ENCODE measurements around the gene MAP3K6.
A peak's percentile ranks its signal among the peaks of the same experiment; 100 is the strongest.
"Not testable (repeated sequence)": the region's sequence is repeated elsewhere in the genome, so short reads cannot be mapped to it uniquely, and the experiment has no call there.

Gene MAP3K6

DNA sequence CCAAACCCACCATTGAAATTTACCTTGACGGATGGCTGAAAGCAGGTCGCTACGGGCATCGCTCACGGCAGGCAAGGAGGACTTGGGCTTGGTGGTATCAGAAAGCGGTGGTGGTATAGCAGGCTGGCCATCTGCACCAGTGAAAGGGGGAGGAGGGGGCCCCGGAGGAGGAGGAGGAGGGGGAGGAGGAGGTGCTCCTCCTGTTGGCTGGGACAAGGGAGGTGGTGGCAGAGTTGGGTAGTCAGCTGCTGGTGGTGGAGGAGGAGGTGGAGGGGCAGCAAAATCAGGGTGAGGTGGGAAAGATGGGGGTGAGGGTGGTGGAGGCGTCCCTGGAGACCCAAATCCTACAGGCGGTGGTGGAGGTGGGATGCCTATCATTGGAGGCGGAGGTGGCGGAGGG lies 42.9 kb upstream of the MAP3K6 start:
- in situ Hi-C loops (cut with HindIII; ENCODE audit: low sequenced_read_pairs), result loop anchor here (5.0 kb wide), 1 partner anchor 208 kb away; no protein-coding TSS in a partner anchor
- TF ChIP-seq, protein P1, sequence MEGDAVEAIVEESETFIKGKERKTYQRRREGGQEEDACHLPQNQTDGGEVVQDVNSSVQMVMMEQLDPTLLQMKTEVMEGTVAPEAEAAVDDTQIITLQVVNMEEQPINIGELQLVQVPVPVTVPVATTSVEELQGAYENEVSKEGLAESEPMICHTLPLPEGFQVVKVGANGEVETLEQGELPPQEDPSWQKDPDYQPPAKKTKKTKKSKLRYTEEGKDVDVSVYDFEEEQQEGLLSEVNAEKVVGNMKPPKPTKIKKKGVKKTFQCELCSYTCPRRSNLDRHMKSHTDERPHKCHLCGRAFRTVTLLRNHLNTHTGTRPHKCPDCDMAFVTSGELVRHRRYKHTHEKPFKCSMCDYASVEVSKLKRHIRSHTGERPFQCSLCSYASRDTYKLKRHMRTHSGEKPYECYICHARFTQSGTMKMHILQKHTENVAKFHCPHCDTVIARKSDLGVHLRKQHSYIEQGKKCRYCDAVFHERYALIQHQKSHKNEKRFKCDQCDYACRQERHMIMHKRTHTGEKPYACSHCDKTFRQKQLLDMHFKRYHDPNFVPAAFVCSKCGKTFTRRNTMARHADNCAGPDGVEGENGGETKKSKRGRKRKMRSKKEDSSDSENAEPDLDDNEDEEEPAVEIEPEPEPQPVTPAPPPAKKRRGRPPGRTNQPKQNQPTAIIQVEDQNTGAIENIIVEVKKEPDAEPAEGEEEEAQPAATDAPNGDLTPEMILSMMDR (IDR thresholded peaks at IDR 0.05; ENCODE audit: low read depth, low read length, missing control alignments), result no peak

DNA sequence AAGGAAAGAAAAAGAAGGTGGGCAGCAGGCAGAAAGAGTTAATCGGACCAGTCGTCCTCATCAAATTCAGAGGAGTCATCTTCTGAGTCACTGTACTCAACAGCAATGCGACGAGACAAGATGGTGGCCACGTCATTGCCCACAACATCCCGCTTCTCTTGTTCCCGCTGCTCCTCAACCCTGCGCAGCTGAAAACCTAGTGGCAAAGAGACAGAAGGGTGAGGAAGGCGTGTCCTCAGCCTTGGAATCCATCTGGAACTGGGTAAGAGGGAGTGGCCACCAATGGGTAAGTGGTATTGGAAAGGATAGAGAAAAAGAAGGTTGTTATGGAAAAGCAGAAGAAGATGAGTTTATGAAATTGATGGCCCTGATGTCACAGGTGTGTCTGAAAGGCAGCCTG lies 41.4 kb upstream of the MAP3K6 start:
- TF ChIP-seq, protein P1 (IDR thresholded peaks at IDR 0.05; ENCODE audit: low read depth, low read length, missing control alignments), result no peak
- no peak for DNase-seq (ENCODE audit: low read depth)
- in situ Hi-C loops (cut with HindIII; ENCODE audit: low sequenced_read_pairs), result no loop called here
- H3K4me3 ChIP-seq (ENCODE audit: low read depth, low read length), result no peak overlapping the region

More for the DNA sequence above, 42.9 kb upstream of the MAP3K6 start:
- DNase-seq (ENCODE audit: low read depth), result no peak
- H3K4me3 ChIP-seq (ENCODE audit: low read depth, low read length), result no peak overlapping the region

DNA sequence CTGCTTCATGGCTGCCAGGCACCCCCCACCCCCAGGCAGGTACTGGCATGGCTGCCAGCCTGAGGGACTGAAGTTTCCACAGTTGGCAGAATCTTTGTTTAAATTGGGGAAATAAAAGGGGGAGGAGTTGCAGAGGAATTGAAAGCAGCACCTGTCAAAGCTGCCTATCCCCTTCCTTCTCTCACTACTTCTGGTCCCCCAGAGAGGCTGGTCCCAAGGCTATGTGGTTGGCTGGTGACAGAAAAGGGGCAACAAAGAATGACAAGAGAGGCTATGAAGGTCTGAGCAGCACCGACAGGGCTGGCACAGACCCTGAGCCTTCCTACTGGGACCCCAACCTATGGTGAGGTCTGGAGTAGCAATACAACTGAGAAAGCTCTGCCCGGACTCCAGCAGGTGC lies 40.0 kb upstream of the MAP3K6 start:
- H3K4me3 ChIP-seq (ENCODE audit: low read depth, low read length); in situ Hi-C loops (cut with HindIII; ENCODE audit: low sequenced_read_pairs); DNase-seq (ENCODE audit: low read depth): not testable (repeated sequence)

DNA sequence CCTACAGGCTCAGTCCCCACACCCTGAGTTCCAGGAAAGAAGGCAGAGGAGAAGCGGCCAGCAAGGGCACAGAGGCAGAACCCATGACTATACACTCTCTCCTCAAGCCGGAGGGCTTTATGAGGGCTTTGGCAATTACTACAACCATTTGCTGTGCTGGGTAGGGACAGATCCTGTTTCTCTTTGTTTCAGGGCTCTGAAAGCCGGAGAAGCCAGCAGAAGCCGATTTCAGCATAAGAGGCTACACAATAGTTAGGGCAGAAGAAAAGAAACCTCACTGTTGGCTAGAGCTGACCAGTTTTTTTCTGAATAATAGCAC lies 39.6 kb upstream of the MAP3K6 start:
- in situ Hi-C loops (cut with HindIII; ENCODE audit: low sequenced_read_pairs), result no loop called here
- no peak for DNase-seq (ENCODE audit: low read depth)
- TF ChIP-seq, protein P1 (IDR thresholded peaks at IDR 0.05; ENCODE audit: low read depth, low read length, missing control alignments), result no peak
- H3K4me3 ChIP-seq (ENCODE audit: low read depth, low read length), result no peak overlapping the region

DNA sequence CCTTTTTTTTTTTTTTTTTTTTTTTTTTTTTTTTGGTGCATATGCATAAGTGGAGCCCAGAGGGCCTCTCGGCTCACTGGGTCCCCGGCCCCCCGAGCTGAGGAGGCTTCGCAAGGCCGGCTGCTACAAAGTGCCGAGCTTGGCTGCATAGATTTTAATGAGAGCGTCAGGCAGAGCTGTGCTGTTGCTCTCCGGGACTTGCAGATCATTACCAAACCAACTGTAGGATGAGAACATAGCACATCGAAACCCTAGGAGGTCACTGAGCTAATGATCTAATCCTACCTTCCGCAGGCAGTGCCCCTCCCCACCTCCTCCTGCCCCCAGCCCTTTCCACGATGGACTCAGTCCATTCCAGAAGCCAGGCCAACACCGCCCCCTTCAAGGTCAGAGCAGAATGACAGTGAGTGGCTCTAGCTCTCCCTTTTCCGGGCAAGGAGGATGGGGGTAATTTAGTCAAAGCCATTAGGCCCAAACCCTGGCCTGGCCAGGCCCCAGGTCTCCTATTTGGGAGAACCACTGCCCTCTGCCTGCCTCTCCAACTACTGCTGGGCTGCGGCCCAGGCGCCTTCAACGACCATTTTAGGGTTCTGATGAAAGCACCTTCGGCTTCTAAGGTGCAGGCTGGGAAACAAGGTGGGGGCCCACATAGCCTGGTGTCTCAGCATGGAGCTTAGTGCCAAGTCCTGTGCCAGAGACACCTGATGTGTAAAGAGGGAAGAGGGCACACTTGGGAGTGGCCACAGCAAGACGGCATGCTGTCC lies 39.0 kb upstream of the MAP3K6 start:
- DNase-seq (ENCODE audit: low read depth); in situ Hi-C loops (cut with HindIII; ENCODE audit: low sequenced_read_pairs); H3K4me3 ChIP-seq (ENCODE audit: low read depth, low read length): not testable (repeated sequence)
- TF ChIP-seq, protein P1 (IDR thresholded peaks at IDR 0.05; ENCODE audit: low read depth, low read length, missing control alignments), result peak; percentile 18

DNA sequence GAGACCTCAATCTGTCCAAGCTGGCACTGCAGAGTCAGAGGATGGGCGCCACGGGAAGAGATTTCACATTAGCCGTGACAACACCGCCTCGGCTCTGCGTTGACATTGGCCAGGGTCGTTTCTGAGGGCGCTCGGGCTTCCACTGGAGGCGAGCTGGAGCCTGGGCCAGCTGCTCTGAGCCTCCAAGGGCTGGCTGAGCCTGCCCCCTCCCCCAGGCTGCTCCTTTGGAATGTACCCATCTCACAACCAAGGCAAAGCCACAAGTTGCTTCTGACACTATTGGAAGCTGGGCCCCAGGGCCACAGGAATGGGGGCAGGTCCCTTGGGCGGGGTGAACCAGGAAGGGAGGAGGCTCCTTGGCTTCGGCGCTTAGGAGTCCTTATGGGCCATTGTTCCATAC lies 38.3 kb upstream of the MAP3K6 start:
- H3K4me3 ChIP-seq (ENCODE audit: low read depth, low read length), result no peak overlapping the region
- TF ChIP-seq, protein P1 (IDR thresholded peaks at IDR 0.05; ENCODE audit: low read depth, low read length, missing control alignments), result no peak
- in situ Hi-C loops (cut with HindIII; ENCODE audit: low sequenced_read_pairs), result no loop called here
- peak; percentile 43 for DNase-seq (ENCODE audit: low read depth)

DNA sequence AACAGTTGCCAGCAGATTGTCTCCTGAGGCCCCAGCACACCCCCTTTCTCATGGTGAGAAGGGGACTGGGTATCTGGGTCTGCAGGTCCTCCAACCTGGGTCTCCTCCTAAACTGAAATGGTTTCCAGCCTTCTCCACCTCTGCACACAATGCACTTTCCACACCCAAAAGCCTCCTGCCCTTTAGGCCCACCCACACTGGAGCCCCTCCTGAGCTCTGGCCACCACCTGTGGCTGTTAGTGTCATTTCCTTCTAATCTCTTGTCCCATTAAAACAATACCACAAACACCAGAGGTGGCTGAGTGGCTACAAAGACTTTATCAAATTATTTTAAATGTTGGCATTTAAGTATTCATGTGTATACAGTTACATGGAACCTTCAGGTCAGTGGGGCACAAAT lies 37.2 kb upstream of the MAP3K6 start:
- TF ChIP-seq, protein P1 (IDR thresholded peaks at IDR 0.05; ENCODE audit: low read depth, low read length, missing control alignments), result no peak
- in situ Hi-C loops (cut with HindIII; ENCODE audit: low sequenced_read_pairs), result loop anchor here (5.0 kb wide), 1 partner anchor 193 kb away; no protein-coding TSS in a partner anchor
- no peak overlapping the region for H3K4me3 ChIP-seq (ENCODE audit: low read depth, low read length)
- no peak for DNase-seq (ENCODE audit: low read depth)
